ENCODE measurements around the gene LPCAT2.
"Not testable (repeated sequence)": the region's sequence is repeated elsewhere in the genome, so short reads cannot be mapped to it uniquely, and the experiment has no call there.

DNA sequence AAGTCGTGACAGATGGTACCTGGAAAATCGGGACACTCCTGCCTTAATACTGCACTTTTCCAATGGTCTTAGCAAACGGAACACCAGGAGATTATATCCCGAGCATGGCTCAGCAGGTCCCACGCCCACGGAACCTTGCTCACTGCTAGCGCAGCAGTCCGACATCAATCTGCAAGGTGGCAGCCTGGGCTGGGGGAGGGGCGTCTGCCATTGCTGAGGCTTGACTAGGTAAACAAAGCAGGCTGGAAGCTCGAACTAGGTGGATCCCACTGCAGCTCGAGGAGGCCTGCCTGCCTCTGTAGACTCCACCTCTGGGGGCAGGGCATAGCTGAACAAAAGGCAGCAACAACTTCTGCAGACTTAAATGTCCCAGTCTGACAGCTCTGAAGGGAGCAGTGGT, 106.8 kb downstream of the LPCAT2 start:
- TF ChIP-seq POLR2AphosphoS5 (IDR thresholded peaks at IDR 0.05; ENCODE audit: low read depth, low read length); TAF1 (IDR thresholded peaks at IDR 0.05; ENCODE audit: borderline replicate concordance, low read depth, low read length): not testable (repeated sequence)

All from GM12892 (cell line).